ENCODE measurements around the gene C16orf78. TPM values are rescaled to one million over a fixed set of nuclear protein-coding genes. Genes with fewer than 3 reads are reported as not detected.

The C16orf78 gene
- total and polyA plus RNA-seq, 2 of the 8 experiments (the other 6 are each of a cell fraction or from before 2014, with no cell fraction given), result not detected

- TF ChIP-seq USF2 (IDR thresholded peaks at IDR 0.05; ENCODE audit: low read length) (no peak), HDAC6 (IDR thresholded peaks at IDR 0.05; ENCODE audit: low read depth, low read length) (no peak), SAP30 (IDR thresholded peaks at IDR 0.05; ENCODE audit: insufficient read depth, insufficient replicate concordance, low read length) (no peak), SP2 (IDR thresholded peaks at IDR 0.05; ENCODE audit: low read length) (no peak), TCF12 (IDR thresholded peaks at IDR 0.05; ENCODE audit: low read depth, low read length) (no peak), EZH2 (IDR thresholded peaks at IDR 0.05; ENCODE audit: low read depth, low read length, severe bottlenecking) (no peak), RAD21 (IDR thresholded peaks at IDR 0.05 in 1 of 2, conservative IDR thresholded peaks at IDR 0.05 in 1 of 2; ENCODE audit: low read depth in 2 of 2, low read length in 2 of 2) (no peak)
Measured at GRCh38 chr16:49446805-49447204, 73.2 kb downstream of the C16orf78 start (continued).

Other genes starting within 250 kb of the C16orf78 start
- 6.3 and 7.1 TPM in 2 replicates for gene CBLN1, start 92.0 kb upstream of the C16orf78 start, total RNA-seq (2021; fragmentation: NEBNext Ultra II Directional; extraction: Animal tissue kit (Norgen Biotek cat#: 25700))
- gene CBLN1, start 92.0 kb upstream of the C16orf78 start, polyA plus RNA-seq (2011; rRNA removed), result 0.97 and 1.8 TPM in 2 replicates